T-helper 1 cell (primary cell): ENCODE data around the gene FUBP1.
"Not testable (repeated sequence)": the region's sequence is repeated elsewhere in the genome, so short reads cannot be mapped to it uniquely, and the experiment has no call there.

Source experiments
- DNase-seq, 5 donors: peaks; one replicate each; pipeline ENCODE4 v3.0.0-alpha.2; 2012 to 2020

FUBP1 gene

GRCh38 chr1:77987919-77988318 is 9.0 kb upstream of the FUBP1 start:
- no peak for DNase-seq

DNA sequence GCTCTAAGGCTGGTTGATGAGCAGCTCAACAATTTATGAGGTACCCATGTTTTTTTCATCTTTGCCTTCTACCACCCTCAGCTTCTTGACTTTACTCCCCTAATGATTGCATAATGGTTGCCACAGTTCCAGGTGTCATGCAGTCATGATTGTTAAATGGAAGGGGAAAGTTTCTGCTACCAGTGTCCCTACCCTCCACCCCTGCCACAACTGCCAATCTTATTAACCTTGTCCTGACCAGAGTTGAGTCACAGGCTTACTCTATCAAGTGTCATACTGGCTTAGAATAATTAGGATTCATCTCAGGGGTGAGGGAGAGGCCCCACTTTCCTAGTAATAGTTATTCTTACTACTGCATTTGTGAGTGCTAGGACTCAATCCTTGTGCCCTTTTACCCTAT is 7.9 kb upstream of the FUBP1 start:
- no peak for DNase-seq

DNA sequence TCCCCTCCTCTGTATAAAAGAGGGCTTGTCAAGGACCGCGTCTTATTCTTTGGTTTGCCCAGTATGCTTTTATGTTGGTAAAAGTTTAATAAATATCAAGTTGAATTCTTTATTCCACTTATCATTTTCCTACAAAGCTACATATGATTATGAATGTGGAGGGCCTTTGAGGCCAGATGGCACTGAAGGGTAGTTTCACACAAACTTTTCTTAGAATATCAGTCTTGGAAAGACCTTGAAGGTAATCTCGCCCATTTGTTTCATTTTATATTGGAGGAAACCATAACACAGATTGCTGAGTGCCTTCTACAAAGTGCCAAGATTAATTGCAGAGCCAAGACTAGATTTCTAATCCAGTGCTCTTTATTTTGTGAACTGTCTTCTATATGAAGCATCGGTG is 5.8 kb upstream of the FUBP1 start:
- no peak for DNase-seq

- no peak for DNase-seq
Measured at GRCh38 chr1:77983997-77984355, 5.1 kb upstream of the FUBP1 start.

DNA sequence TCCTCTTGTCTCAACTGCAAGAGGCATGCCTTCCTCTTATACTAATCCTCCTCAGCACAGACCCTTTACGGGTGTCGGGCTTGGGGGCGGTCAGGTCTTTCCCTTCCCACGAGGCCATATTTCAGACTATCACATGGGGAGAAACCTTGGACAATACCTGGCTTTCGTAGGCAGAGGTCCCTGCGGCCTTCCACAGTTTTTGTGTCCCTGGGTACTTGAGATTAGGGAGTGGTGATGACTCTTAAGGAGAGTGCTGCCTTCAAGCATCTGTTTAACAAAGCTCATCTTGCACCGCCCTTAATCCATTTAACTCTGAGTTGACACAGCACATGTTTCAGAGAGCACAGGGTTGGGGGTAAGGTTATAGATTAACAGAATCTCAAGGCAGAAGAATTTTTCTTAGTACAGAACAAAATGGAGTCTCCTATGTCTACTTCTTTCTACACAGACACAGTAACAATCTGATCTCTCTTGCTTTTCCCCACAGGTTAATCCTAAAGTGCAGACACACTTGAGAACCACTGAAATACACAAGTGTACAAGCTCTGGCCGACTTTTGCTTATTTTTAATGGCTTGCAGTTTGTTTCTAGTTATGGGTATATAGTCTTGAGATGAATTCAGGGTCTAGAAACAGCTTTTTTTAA is 4.6 kb upstream of the FUBP1 start:
- not testable (repeated sequence) for DNase-seq

GRCh38 chr1:77978293-77978968 is 441 bp downstream of the FUBP1 start:
- DNase-seq: peak; percentile 61 to 94 (median 73)

DNA sequence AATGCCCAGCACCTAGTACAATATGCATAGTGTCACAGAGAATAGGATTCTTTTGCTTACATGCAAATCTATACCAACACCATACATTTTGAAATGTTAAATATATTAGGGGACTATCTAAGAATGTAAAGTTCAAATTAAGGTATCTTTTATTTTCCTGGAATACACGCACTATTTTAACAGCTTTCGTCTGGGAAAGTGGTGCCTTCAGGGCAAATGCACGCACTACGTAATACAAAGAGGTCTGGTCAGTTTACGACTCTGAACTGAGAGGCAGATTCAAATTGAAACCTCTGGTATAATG is 931 bp downstream of the FUBP1 start:
- no peak for DNase-seq

DNA sequence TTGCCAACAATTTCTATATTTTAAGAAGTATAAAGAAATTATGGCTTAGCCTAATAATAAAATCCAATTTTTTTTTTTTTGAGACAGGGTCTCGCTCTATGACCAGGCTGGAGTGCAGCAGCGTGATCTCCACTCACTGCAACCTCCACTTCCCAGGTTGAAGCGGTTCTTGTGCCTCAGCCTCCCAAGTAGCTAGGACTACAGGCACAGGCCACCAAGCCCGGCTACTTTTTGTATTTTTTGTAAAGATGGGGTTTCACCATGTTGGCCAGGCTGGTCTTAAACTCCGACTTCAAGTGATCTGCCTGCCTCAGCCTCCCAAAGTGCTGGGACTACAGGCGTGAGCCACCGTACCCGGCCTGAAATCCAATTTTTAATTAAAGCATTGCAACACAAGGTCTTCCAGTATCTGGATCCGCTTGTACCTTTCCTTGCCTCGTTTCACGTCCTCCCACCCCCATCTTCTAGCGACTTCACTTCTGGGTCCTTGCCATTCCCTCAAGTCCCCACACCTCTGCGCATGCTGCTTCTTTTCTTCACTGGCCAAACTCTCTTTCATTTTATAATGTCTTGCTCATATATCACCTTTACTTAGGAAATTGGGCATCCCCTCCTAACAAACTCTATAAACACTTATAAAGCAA is 2.3 kb downstream of the FUBP1 start:
- DNase-seq: no peak

GRCh38 chr1:77975907-77976306 is 3.0 kb downstream of the FUBP1 start:
- DNase-seq: no peak

DNA sequence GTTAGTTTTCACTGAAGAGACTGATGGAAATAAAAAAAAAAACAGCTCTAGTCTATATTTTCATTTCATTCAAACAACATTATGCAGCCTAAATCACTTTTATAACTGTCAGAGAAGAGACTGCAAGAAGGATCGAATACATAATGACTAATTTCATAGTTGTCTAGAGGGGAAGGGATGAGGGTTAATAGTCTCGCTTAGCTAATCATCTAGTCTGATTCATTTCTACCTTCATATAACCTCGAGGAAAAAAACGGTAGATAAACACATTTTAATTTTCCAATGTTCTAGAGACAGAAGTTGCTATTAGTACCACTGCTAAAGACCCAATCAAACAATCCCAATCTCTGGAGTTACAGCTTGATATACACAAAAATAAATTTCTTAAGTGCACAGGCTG is 3.5 kb downstream of the FUBP1 start:
- DNase-seq: peak in 1 of 5 donors; percentile 15

GRCh38 chr1:77972080-77972479 is 6.8 kb downstream of the FUBP1 start:
- no peak for DNase-seq

- no peak for DNase-seq
Measured at GRCh38 chr1:77970192-77970591, 8.7 kb downstream of the FUBP1 start.

DNA sequence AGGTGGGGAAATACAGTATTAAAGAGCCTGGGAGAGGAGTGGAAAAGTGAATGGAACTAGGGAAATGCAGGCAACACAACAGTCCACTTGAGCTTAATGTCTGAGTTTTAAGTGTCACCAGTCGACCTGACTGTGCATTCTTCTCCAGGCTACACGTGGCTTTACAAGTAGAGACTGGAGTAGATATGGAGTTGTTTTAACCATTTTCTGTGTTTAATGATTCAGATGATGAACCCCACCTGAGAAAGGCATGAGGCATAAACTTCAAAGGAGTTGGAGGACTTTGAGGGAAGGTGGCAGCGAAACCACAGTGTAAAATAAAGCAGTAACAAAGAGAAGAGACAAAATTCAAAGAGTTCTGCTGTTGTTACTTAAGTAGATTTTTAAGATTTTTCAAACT is 12.6 kb downstream of the FUBP1 start:
- no peak for DNase-seq

- DNase-seq: no peak
Measured at GRCh38 chr1:77961392-77961791, 17.5 kb downstream of the FUBP1 start.

GRCh38 chr1:77958850-77959249 is 20.0 kb downstream of the FUBP1 start:
- no peak for DNase-seq

GRCh38 chr1:77958391-77958790 is 20.5 kb downstream of the FUBP1 start:
- DNase-seq: no peak

DNA sequence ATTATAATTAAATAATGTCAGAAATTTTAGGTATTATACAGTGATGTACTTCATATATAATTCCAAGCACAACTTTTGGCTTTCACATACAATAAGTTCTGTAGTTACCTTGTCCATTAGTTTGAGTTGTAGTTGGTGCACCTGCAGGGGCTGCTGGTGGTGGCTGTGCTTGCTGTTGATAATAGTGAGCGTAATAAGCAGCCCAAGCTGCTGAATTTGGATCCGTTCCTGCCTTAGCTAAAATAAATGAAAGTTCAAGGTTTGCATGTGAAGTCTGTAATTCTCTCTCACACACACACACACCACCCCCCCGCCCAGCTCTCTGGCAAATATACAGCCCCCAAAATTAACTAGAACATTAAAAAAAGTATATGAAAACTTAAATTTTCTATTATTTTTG is 22.4 kb downstream of the FUBP1 start:
- DNase-seq: no peak

DNA sequence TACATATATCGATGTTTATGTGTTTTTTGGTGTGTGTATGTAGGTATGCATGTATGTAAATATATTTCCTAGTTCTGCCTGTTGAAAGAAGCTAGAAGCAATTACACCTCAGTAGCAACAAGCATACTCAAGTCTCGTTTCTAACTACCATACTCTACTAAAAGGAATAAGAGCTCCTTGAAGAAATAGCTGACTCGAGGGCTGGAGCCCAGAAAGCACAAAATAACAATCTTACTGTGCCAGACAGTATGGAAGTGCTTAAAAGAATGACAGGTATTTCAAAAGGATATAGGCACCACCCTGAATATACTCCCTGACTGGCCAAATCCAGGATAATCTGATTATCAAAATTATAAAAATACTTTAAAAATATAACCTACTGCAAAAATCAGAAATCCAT is 23.2 kb downstream of the FUBP1 start:
- no peak for DNase-seq

- DNase-seq: no peak
Measured at GRCh38 chr1:77954521-77954920, 24.4 kb downstream of the FUBP1 start.

- no peak for DNase-seq
Measured at GRCh38 chr1:77953907-77954306, 25.0 kb downstream of the FUBP1 start.

DNA sequence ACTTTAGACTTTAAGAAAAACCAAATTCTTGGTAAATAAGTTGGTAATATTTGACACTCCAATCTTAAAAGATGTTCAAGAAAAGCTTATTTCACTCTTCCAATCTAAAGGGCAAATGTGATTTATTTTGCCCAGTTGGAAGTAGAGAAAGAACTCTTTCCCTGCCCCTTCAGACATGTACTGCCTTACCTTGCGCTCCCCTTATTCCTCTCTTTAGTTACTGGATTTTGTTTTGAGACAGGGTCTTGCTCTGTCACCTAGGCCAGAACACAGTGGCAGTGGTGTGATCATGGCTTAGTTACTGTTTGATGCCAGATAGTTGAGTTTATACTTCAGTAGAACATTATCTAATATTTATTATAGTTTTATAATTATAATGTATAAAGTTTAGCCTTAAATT is 27.5 kb downstream of the FUBP1 start:
- DNase-seq: no peak

DNA sequence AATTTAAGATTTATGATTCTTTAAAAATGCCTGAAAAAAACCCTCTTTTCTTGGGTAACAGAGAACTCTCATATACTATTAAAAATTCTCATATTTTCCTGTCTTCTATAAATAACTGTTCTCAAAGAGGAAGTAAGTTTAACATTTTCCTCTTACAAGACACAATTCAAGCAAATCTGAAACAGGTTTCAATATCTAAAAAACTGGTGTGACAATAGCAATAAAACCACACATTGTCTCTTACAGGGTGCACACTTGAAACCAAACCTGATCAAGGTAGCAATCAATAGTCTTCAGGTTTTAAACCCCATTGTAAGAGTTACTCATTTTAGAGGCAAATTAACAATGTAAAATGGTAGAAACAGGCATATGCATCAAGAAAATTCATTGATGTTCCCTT is 28.0 kb downstream of the FUBP1 start:
- no peak for DNase-seq

- DNase-seq: no peak
Measured at GRCh38 chr1:77948841-77949424, 29.9 kb downstream of the FUBP1 start.

GRCh38 chr1:77945345-77945744 is 33.5 kb downstream of the FUBP1 start:
- DNase-seq: no peak
